GM19397 (cell line): ENCODE results near the gene TNFRSF19.

Experiments
- ATAC-seq: cut with Tn5 transposase; IDR thresholded peaks from one replicate; pipeline ENCODE4 v1.9.1; 2021; ENCODE audit warnings: mild to moderate bottlenecking, moderate library complexity; ENCODE audit not compliant: unreplicated experiment

The TNFRSF19 gene

GRCh38 chr13:23626700-23627099 lies 56.5 kb downstream of the TNFRSF19 start:
- no peak for ATAC-seq

- no peak for ATAC-seq
Measured at GRCh38 chr13:23627410-23627809, 57.2 kb downstream of the TNFRSF19 start.

GRCh38 chr13:23628250-23628649 lies 58.0 kb downstream of the TNFRSF19 start:
- ATAC-seq: no peak

GRCh38 chr13:23628765-23629565 lies 58.8 kb downstream of the TNFRSF19 start:
- no peak for ATAC-seq

- ATAC-seq: no peak
Measured at GRCh38 chr13:23629566-23630272, 59.5 kb downstream of the TNFRSF19 start.

- ATAC-seq: no peak
Measured at GRCh38 chr13:23630349-23631093, 60.3 kb downstream of the TNFRSF19 start.

- no peak for ATAC-seq
Measured at GRCh38 chr13:23631311-23632047, 61.3 kb downstream of the TNFRSF19 start.

GRCh38 chr13:23632048-23632582 lies 61.9 kb downstream of the TNFRSF19 start:
- ATAC-seq: no peak

- no peak for ATAC-seq
Measured at GRCh38 chr13:23632741-23633140, 62.5 kb downstream of the TNFRSF19 start.

GRCh38 chr13:23634897-23635296 lies 64.7 kb downstream of the TNFRSF19 start:
- ATAC-seq: no peak

GRCh38 chr13:23636360-23636759 lies 66.1 kb downstream of the TNFRSF19 start:
- ATAC-seq: no peak

GRCh38 chr13:23637829-23638228 lies 67.6 kb downstream of the TNFRSF19 start:
- no peak for ATAC-seq

- no peak for ATAC-seq
Measured at GRCh38 chr13:23639674-23640073, 69.5 kb downstream of the TNFRSF19 start.

- no peak for ATAC-seq
Measured at GRCh38 chr13:23642110-23642509, 71.9 kb downstream of the TNFRSF19 start.

- no peak for ATAC-seq
Measured at GRCh38 chr13:23643338-23644125, 73.3 kb downstream of the TNFRSF19 start.

- ATAC-seq: no peak
Measured at GRCh38 chr13:23644126-23644419, 73.9 kb downstream of the TNFRSF19 start.

GRCh38 chr13:23644527-23645138 lies 74.4 kb downstream of the TNFRSF19 start:
- no peak for ATAC-seq

- no peak for ATAC-seq
Measured at GRCh38 chr13:23645851-23646250, 75.6 kb downstream of the TNFRSF19 start.

- ATAC-seq: no peak
Measured at GRCh38 chr13:23651439-23651838, 81.2 kb downstream of the TNFRSF19 start.

GRCh38 chr13:23651887-23652286 lies 81.7 kb downstream of the TNFRSF19 start:
- no peak for ATAC-seq
